ENCODE results near the gene EIF2S3B. TPM values are rescaled to one million over a fixed set of nuclear protein-coding genes. Genes with fewer than 3 reads are reported as not detected.

EIF2S3B gene
- total RNA-seq, 1 experiment from 2014 or later, result 0.96 TPM

GRCh38 chr12:10501030-10501429, 4.7 kb upstream of the EIF2S3B start:
- Histone ChIP-seq H2AFZ (peak overlapping the region; percentile 42; the same call in 1 of the 2 replicates), H3K9me3 (ENCODE audit: insufficient read depth, low read depth) (peaks cover 7% of the 10 kb centered on the region; the same call in 1 of the 2 replicates), H3K4me1 (replicated peaks; ENCODE audit: insufficient read depth) (no peaks in the 10 kb centered on the region), H4K20me1 (ENCODE audit: insufficient read depth) (no peaks in the 10 kb centered on the region), H3K4me3 (no peak overlapping the region), H3K4me2 (no peak overlapping the region), H3F3A (ENCODE audit: insufficient read depth, low read depth) (no peaks in the 10 kb centered on the region), H3K9me2 (ENCODE audit: insufficient read depth) (no peaks in the 10 kb centered on the region), H3K27ac (no peak overlapping the region), H3K27me3 (ENCODE audit: insufficient read depth, low read depth) (no peaks in the 10 kb centered on the region), H3K36me3 (ENCODE audit: low read depth) (no peaks in the 10 kb centered on the region), H3K79me2 (ENCODE audit: low read depth) (no peaks in the 10 kb centered on the region)
- DNase-seq, result no peak
- intact Hi-C loops (cut with micrococcal nuclease; ENCODE audit: unreplicated experiment), result loop anchor here (1.0 to 2.0 kb wide), 3 partner anchors 170 to 264 kb away; partner anchors contain the start of gene STYK1
- ChIA-PET CTCF (no interaction called here), POLR2A (ENCODE audit: unreplicated experiment) (no interaction called here)
- TF ChIP-seq EZH2 (IDR thresholded peaks at IDR 0.05; ENCODE audit: low read depth) (no peak), CTCF (conservative IDR thresholded peaks at IDR 0.05) (peak; percentile 34; the same call in 1 of the 2 replicates)
- BruUV-seq (replicated peaks), result no TSS peak

GRCh38 chr12:10503460-10503859, 2.2 kb upstream of the EIF2S3B start:
- BruUV-seq (replicated peaks), result no TSS peak
- no peaks in the 10 kb centered on the region for H3F3A ChIP-seq (ENCODE audit: insufficient read depth, low read depth)
- no peak overlapping the region for H2AFZ ChIP-seq

GRCh38 chr12:10511756-10512355, 6.2 kb downstream of the EIF2S3B start:
- no peak overlapping the region for H3K4me3 ChIP-seq
- no peaks in the 10 kb centered on the region for H3K79me2 ChIP-seq (ENCODE audit: low read depth)
- no peaks in the 10 kb centered on the region for H3K36me3 ChIP-seq (ENCODE audit: low read depth)
- no peak for DNase-seq
- H3K9me2 ChIP-seq (ENCODE audit: insufficient read depth), result no peaks in the 10 kb centered on the region; the same call in 1 of the 2 replicates
- no peak overlapping the region for H3K27ac ChIP-seq
- H3K4me2 ChIP-seq, result no peak overlapping the region
- no peak overlapping the region for H2AFZ ChIP-seq
- no peaks in the 10 kb centered on the region for H3K4me1 ChIP-seq (replicated peaks; ENCODE audit: insufficient read depth)
- ChIA-PET POLR2A (ENCODE audit: unreplicated experiment) (no interaction called here), CTCF (no interaction called here)
- H4K20me1 ChIP-seq (ENCODE audit: insufficient read depth), result no peaks in the 10 kb centered on the region
- H3K9me3 ChIP-seq (ENCODE audit: insufficient read depth, low read depth), result no peaks in the 10 kb centered on the region
- no TSS peak for BruUV-seq (replicated peaks)
- H3K27me3 ChIP-seq (ENCODE audit: insufficient read depth, low read depth), result no peaks in the 10 kb centered on the region
- no peaks in the 10 kb centered on the region for H3F3A ChIP-seq (ENCODE audit: insufficient read depth, low read depth)
- no peak for TF ChIP-seq EZH2 (IDR thresholded peaks at IDR 0.05; ENCODE audit: low read depth)
- intact Hi-C loops (cut with micrococcal nuclease; ENCODE audit: unreplicated experiment), result no loop called here

More at GRCh38 chr12:10503460-10503859, 2.2 kb upstream of the EIF2S3B start:
- Histone ChIP-seq H3K4me2 (no peak overlapping the region), H3K36me3 (ENCODE audit: low read depth) (no peaks in the 10 kb centered on the region), H3K9me3 (ENCODE audit: insufficient read depth, low read depth) (peaks cover 7% of the 10 kb centered on the region; the same call in 1 of the 2 replicates), H3K9me2 (ENCODE audit: insufficient read depth) (no peaks in the 10 kb centered on the region), H3K27ac (no peak overlapping the region), H3K27me3 (ENCODE audit: insufficient read depth, low read depth) (no peaks in the 10 kb centered on the region), H3K4me3 (no peak overlapping the region), H3K79me2 (ENCODE audit: low read depth) (no peaks in the 10 kb centered on the region), H3K4me1 (replicated peaks; ENCODE audit: insufficient read depth) (no peaks in the 10 kb centered on the region), H4K20me1 (ENCODE audit: insufficient read depth) (no peaks in the 10 kb centered on the region)
- intact Hi-C loops (cut with micrococcal nuclease; ENCODE audit: unreplicated experiment), result no loop called here
- no peak for DNase-seq
- TF ChIP-seq EZH2 (IDR thresholded peaks at IDR 0.05; ENCODE audit: low read depth), result no peak
- no peak for TF ChIP-seq CTCF (conservative IDR thresholded peaks at IDR 0.05)
- ChIA-PET POLR2A (ENCODE audit: unreplicated experiment) (no interaction called here), CTCF (no interaction called here)
